ENCODE data around the gene PPP2R2C.

PPP2R2C gene

DNA sequence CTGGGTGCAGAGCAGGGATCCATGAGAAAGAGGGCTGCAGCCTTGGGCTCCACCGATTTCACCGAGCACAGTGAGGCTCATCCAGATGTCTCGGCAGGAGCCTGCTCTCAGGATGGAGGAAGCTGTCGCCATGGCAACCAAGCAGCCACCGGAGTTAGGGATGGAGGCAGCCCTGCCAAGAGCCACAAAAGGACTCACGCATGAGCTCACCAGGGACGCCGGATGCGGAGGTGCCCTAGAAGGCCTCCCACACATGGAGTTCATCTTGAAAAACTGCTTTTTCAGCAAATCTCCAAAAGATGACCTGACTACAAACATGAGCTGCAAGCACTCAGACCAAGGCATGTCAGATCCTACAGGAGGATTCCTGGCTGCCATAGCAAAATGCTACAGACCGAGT, 112.0 kb downstream of the PPP2R2C start:
- no peaks in the 10 kb centered on the region for H3K4me1 Mint-ChIP-seq
- no peaks in the 10 kb centered on the region for H3K36me3 Mint-ChIP-seq
- peaks cover 20% of the 10 kb centered on the region for H3K27me3 Mint-ChIP-seq
- no peak overlapping the region for H3K27ac Mint-ChIP-seq
- H3K9me3 Mint-ChIP-seq = no peaks in the 10 kb centered on the region
- ATAC-seq = no peak
- H3K4me3 Mint-ChIP-seq = no peak overlapping the region

- no peak overlapping the region for H3K27ac Mint-ChIP-seq
- H3K36me3 Mint-ChIP-seq = no peaks in the 10 kb centered on the region
- peaks cover 27% of the 10 kb centered on the region for H3K27me3 Mint-ChIP-seq
- H3K4me1 Mint-ChIP-seq = no peaks in the 10 kb centered on the region
- no peaks in the 10 kb centered on the region for H3K9me3 Mint-ChIP-seq
- no peak for ATAC-seq
- H3K4me3 Mint-ChIP-seq = no peak overlapping the region
Observed at GRCh38 chr4:6359536-6360308, 112.7 kb downstream of the PPP2R2C start.

DNA sequence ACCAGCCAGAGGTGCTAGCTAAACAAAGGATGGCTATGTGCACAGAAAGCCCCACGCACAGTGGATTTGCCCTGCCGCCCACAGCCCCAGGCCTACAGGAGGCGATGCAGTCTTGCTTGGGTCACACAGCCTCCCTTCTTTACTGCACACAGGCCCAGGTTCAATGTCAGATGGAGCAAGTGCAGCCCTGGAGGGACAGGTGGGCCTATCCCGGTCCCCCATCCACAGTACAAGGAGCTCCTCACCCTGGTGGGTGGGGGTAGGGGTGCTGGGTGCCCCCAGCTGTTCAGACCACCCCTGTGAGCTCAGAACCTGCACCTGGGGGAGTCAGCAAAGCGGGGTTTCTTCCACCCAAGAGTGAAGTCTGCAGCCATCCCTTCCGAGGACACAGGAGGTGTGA, 114.9 kb downstream of the PPP2R2C start:
- Mint-ChIP-seq H3K9me3 (no peaks in the 10 kb centered on the region), H3K4me3 (no peak overlapping the region), H3K27ac (no peak overlapping the region), H3K4me1 (peaks cover 7% of the 10 kb centered on the region), H3K27me3 (peaks cover 45% of the 10 kb centered on the region), H3K36me3 (no peaks in the 10 kb centered on the region)
- no peak for ATAC-seq

DNA sequence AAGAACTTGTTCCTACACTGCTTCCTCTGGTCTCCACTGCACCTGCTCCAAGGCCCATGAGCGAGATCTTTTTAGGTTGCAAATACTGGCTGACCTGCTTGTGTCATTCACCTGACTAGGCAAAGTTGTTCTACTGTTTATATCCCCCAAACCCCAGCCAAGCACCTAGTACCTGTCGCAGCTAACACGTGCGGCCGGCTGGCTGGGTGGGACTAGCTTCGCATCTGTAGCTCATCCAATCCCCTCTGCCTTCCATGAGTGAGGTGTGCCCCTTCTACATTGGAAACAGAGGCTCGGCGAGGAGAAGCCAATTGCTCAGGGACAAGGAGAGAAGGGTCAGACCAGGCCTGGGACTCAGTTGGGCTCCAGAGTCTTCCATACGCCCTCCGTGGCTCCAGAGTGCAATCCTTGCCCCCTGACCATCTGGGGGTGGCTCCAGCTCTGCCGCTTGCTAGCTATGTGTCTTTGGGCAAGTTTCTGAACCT, 116.3 kb downstream of the PPP2R2C start:
- no peak for ATAC-seq
- Mint-ChIP-seq H3K4me3 (no peak overlapping the region), H3K9me3 (no peaks in the 10 kb centered on the region), H3K36me3 (no peaks in the 10 kb centered on the region), H3K27me3 (peaks cover 48% of the 10 kb centered on the region), H3K4me1 (peaks cover 7% of the 10 kb centered on the region), H3K27ac (no peak overlapping the region)

DNA sequence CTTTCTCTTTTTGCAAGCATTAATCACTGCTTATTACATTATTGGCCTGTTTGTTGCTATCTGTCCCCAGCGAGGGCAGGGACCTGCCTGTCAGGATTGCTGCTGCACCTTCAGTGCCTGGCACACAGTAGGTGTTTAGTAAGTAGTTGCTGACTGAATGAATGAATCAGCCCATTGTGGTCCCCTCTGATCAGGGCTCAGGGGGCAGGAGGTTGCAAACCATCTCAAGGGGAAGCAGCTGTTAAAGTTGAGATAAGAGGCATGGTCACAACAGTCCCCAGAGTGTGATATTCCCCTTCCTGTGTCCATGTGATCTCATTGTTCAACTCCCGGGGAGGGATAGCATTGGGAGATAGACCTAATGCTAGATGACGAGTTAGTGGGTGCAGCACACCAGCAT, 117.4 kb downstream of the PPP2R2C start:
- no peak overlapping the region for H3K4me3 Mint-ChIP-seq
- H3K27me3 Mint-ChIP-seq = peaks cover 57% of the 10 kb centered on the region
- H3K27ac Mint-ChIP-seq = no peak overlapping the region
- no peaks in the 10 kb centered on the region for H3K36me3 Mint-ChIP-seq
- peaks cover 7% of the 10 kb centered on the region for H3K4me1 Mint-ChIP-seq
- ATAC-seq = no peak
- H3K9me3 Mint-ChIP-seq = no peaks in the 10 kb centered on the region

DNA sequence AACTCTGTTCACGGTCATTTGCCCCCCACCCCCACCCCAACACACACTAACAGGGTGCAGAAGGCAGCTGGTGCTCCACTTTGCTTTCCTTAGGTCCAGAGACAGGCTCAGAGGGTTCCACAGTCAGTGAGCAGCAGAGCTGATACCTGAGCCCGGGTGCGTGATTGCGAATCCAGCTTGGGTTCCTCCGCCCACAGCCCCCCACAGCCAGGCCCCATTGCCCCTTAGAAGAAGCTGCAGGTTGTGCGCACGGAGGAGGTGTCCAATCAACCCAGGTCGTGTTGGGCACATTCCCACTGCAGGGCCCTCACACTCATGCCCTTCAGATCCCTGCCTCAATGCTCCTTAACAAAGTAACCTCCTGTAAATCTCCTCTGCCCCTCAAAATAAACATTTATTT, 117.8 kb downstream of the PPP2R2C start:
- Mint-ChIP-seq H3K27me3 (peaks cover 61% of the 10 kb centered on the region), H3K9me3 (no peaks in the 10 kb centered on the region), H3K4me1 (peaks cover 7% of the 10 kb centered on the region), H3K27ac (no peak overlapping the region), H3K4me3 (no peak overlapping the region), H3K36me3 (no peaks in the 10 kb centered on the region)
- ATAC-seq = no peak

DNA sequence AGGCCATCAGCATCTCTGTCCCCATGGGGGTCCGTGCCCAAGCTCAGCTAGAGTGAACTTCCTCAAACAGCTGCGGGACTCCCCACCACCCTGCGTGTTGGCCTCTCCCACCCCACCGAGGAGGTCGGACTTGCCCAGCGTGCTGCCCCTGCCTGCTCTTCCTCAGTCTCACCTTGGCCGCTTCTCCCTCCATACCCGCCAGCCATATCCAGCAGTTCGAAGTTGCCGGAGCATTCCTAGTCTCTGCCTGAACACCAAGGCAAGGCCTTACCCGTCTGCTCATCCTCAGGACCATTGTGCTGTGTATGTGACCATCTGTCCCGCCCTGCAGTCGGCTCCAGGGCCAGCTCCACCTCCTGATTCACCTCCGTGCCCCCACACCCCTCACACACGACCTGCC, 118.3 kb downstream of the PPP2R2C start:
- Mint-ChIP-seq H3K4me3 (no peak overlapping the region), H3K36me3 (no peaks in the 10 kb centered on the region), H3K27me3 (peaks cover 65% of the 10 kb centered on the region), H3K27ac (no peak overlapping the region), H3K4me1 (peaks cover 7% of the 10 kb centered on the region), H3K9me3 (no peaks in the 10 kb centered on the region)
- ATAC-seq = no peak

- ATAC-seq = no peak
- H3K27ac Mint-ChIP-seq = no peak overlapping the region
- H3K9me3 Mint-ChIP-seq = no peaks in the 10 kb centered on the region
- no peak overlapping the region for H3K4me3 Mint-ChIP-seq
- peaks cover 70% of the 10 kb centered on the region for H3K27me3 Mint-ChIP-seq
- no peaks in the 10 kb centered on the region for H3K36me3 Mint-ChIP-seq
- H3K4me1 Mint-ChIP-seq = peaks cover 7% of the 10 kb centered on the region
Observed at GRCh38 chr4:6352031-6352692, 120.3 kb downstream of the PPP2R2C start.

GRCh38 chr4:6351246-6352000, 121.0 kb downstream of the PPP2R2C start:
- Mint-ChIP-seq H3K4me3 (no peak overlapping the region), H3K9me3 (no peaks in the 10 kb centered on the region), H3K27ac (no peak overlapping the region), H3K36me3 (no peaks in the 10 kb centered on the region), H3K4me1 (peaks cover 7% of the 10 kb centered on the region), H3K27me3 (peaks cover 72% of the 10 kb centered on the region)
- no peak for ATAC-seq

GRCh38 chr4:6350646-6351045, 121.8 kb downstream of the PPP2R2C start:
- ATAC-seq = no peak
- no peak overlapping the region for H3K27ac Mint-ChIP-seq
- no peak overlapping the region for H3K4me3 Mint-ChIP-seq
- H3K36me3 Mint-ChIP-seq = no peaks in the 10 kb centered on the region
- H3K27me3 Mint-ChIP-seq = peaks cover 79% of the 10 kb centered on the region
- peaks cover 6% of the 10 kb centered on the region for H3K9me3 Mint-ChIP-seq
- peaks cover 7% of the 10 kb centered on the region for H3K4me1 Mint-ChIP-seq

DNA sequence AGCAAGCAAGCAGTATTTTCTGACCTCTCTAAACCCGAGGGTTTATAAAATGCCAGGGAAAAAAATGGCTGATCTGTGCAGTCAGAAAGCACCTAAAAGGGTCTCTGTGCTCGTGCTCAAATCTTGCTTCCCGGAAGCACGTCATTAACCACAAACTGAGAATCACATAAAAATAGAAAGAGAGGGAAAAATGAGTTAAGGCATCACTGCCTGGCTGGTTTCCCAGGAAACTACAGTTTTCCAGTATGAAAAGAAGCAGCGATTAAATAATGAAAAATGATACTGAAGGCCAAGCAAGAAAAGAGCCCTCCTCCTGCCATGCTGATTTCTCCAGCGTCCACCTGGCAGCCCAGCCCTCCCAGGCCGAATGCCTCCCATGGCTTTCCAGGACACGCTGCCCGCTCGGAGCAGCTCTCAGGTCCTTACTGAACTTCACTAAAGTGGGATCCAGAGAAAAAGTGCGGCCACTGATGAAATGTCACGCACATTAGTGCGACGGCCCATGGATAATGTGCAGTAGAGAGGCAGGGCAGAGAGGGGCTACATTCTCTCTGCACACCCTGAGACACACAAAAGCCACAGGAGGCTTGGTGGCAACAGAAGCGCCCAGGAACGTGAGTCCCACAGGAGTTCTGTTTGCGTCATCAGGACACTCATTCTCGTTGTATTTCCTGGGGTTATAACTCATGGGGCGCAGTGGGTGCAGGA, 122.4 kb downstream of the PPP2R2C start:
- Mint-ChIP-seq H3K27me3 (peaks cover 76% of the 10 kb centered on the region), H3K4me1 (peaks cover 7% of the 10 kb centered on the region), H3K27ac (no peak overlapping the region), H3K4me3 (no peak overlapping the region), H3K9me3 (peaks cover 6% of the 10 kb centered on the region), H3K36me3 (no peaks in the 10 kb centered on the region)
- no peak for ATAC-seq

- no peaks in the 10 kb centered on the region for H3K36me3 Mint-ChIP-seq
- no peak overlapping the region for H3K27ac Mint-ChIP-seq
- no peaks in the 10 kb centered on the region for H3K4me1 Mint-ChIP-seq
- H3K9me3 Mint-ChIP-seq = peaks cover 6% of the 10 kb centered on the region
- no peak overlapping the region for H3K4me3 Mint-ChIP-seq
- no peak for ATAC-seq
- H3K27me3 Mint-ChIP-seq = peaks cover 59% of the 10 kb centered on the region
Observed at GRCh38 chr4:6348408-6348807, 124.0 kb downstream of the PPP2R2C start.

GRCh38 chr4:6347511-6348045, 124.8 kb downstream of the PPP2R2C start:
- no peak for ATAC-seq
- H3K4me1 Mint-ChIP-seq = no peaks in the 10 kb centered on the region
- H3K9me3 Mint-ChIP-seq = peaks cover 6% of the 10 kb centered on the region
- H3K27ac Mint-ChIP-seq = no peak overlapping the region
- H3K36me3 Mint-ChIP-seq = no peaks in the 10 kb centered on the region
- peaks cover 55% of the 10 kb centered on the region for H3K27me3 Mint-ChIP-seq
- H3K4me3 Mint-ChIP-seq = no peak overlapping the region

DNA sequence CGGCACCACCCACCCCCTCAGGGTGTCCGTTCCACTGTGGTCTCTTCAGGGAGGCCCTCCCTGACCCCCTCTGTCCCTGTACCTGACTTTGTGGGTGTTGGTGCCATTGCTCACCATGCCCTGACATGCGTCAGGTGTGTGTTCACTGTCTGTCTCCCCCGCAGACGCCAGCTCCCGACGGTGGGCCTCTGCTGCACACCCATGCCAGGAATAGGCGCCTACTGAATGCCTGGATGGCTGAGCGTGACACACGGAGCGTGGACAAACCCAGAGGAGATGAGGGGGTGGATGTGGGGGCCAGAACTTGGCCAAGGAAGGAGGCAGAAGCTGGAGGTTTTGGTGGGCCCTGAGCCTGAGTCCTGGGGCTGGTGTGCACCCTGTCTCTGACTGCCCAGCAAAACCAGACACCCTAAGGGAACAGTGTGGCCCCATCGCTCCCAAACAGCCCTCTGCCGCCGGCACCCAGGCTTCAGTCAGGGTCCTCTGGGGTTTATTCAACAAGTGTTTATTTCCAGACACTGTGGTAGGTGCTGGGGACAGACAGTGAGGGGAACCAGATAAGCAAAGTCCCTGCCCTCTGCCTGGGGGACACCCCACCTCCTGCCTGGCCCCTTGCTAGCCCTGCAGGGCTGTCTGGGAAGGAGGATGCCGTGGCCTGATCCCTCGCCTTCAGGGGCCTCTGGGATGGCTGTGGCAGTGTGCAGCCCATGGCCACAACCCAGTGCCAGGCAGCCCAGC, 125.9 kb downstream of the PPP2R2C start:
- ATAC-seq = no peak
- Mint-ChIP-seq H3K9me3 (peaks cover 6% of the 10 kb centered on the region), H3K27me3 (peaks cover 45% of the 10 kb centered on the region), H3K4me3 (no peak overlapping the region), H3K27ac (no peak overlapping the region), H3K4me1 (no peaks in the 10 kb centered on the region), H3K36me3 (no peaks in the 10 kb centered on the region)
